ENCODE measurements around the gene CITED4. TPM values are rescaled to one million over a fixed set of nuclear protein-coding genes. Genes with fewer than 3 reads are reported as not detected.

CITED4 gene
- total RNA-seq, 1 donor from 2014 or later, result 26.0 TPM

DNA sequence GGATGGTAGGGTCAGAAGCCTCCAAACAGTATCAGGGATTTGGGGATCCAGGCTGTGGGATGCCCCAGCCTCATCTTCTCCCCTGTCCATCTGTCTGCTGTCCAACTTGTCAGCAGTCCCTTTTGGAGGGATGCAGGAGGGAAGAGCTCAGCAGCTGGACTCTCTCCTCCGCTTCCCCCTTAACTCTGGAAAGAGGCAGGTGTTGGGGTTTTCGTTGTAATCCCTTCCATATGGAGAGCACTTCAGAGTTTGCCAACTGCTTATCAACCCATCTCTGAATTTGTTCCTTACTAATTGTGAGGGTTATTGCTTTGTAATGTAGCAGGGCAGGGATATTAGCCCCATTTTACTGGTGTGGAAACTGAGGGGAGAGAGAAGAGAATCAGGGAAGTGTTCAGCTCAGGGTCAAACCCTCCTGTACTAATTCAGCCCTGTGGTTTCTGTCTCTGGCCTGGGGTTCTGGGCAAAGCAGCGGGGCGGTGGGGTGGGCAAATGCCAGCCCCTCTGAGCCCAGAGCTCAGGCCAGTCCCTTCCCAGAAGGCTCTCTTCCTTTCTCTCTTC is 3.2 kb downstream of the CITED4 start:
- H3K27me3 Mint-ChIP-seq (ENCODE audit: unreplicated experiment), result no peaks in the 10 kb centered on the region
- no peaks in the 10 kb centered on the region for H3K36me3 Mint-ChIP-seq (ENCODE audit: unreplicated experiment)
- no peak overlapping the region for H3K27ac Mint-ChIP-seq (ENCODE audit: unreplicated experiment)

DNA sequence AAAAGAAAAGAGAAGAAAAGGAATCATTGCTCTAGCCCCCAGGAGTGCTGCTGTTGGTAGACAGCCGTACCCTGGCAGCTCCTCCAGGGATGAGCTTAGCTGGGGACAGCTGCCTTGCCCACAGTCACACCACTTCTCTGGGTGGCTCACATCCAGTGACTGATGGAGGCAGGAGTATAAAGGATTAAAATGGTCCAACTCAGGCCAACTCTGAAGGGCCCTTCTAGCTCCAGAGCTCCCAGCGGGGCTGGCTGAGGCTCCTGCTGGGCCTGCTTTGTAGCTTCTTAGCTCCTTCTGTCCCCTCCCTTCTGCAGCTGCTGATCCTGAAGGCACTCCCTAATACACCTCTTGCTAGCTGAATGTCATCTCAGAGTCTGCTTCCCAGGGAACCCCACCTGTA is 4.4 kb downstream of the CITED4 start:
- no peak for DNase-seq (ENCODE audit: extremely low spot score, unreplicated experiment)
- Mint-ChIP-seq H3K27me3 (ENCODE audit: unreplicated experiment) (no peaks in the 10 kb centered on the region), H3K9me3 (ENCODE audit: unreplicated experiment) (no peaks in the 10 kb centered on the region), H3K4me1 (ENCODE audit: unreplicated experiment) (peaks cover 24% of the 10 kb centered on the region), H3K4me3 (ENCODE audit: unreplicated experiment) (no peak overlapping the region), H3K36me3 (ENCODE audit: unreplicated experiment) (no peaks in the 10 kb centered on the region), H3K27ac (ENCODE audit: unreplicated experiment) (no peak overlapping the region)
- TF ChIP-seq, protein P1, sequence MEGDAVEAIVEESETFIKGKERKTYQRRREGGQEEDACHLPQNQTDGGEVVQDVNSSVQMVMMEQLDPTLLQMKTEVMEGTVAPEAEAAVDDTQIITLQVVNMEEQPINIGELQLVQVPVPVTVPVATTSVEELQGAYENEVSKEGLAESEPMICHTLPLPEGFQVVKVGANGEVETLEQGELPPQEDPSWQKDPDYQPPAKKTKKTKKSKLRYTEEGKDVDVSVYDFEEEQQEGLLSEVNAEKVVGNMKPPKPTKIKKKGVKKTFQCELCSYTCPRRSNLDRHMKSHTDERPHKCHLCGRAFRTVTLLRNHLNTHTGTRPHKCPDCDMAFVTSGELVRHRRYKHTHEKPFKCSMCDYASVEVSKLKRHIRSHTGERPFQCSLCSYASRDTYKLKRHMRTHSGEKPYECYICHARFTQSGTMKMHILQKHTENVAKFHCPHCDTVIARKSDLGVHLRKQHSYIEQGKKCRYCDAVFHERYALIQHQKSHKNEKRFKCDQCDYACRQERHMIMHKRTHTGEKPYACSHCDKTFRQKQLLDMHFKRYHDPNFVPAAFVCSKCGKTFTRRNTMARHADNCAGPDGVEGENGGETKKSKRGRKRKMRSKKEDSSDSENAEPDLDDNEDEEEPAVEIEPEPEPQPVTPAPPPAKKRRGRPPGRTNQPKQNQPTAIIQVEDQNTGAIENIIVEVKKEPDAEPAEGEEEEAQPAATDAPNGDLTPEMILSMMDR (IDR thresholded peaks at IDR 0.05), result no peak

More for the DNA sequence above, 3.2 kb downstream of the CITED4 start:
- Mint-ChIP-seq H3K4me3 (ENCODE audit: unreplicated experiment) (no peak overlapping the region), H3K9me3 (ENCODE audit: unreplicated experiment) (no peaks in the 10 kb centered on the region), H3K4me1 (ENCODE audit: unreplicated experiment) (peaks cover 29% of the 10 kb centered on the region)
- no peak for DNase-seq (ENCODE audit: extremely low spot score, unreplicated experiment)
- TF ChIP-seq, protein P1 (IDR thresholded peaks at IDR 0.05), result no peak

DNA sequence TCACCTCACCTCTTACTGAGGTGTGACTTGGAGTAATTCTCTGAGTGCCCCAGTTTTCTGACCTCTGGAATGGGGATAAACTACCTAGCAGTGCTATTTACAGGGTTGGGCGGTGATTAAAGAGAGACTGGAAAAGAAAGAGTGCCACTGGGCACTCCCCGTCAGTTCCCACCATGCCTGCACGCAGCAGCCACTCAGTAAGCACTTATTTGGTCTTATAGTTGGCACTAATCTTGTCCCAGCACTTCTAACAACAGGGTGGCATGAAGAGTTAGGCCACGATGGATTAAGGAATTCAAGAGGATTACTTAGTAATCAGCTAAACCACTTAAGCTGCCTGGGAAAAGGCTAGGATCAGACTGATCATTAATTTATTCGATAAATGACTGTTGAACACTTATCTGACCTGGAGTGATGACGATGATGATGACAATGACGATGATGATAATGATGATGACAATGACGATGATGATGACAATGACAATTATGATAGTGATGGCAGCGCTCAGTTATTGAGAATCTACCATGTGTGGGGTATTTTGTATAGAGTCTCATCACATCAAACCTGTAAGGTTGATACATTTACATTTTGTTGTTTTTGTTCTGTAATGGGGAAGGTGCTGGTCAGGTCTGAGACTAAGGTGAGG is 5.4 kb downstream of the CITED4 start:
- Mint-ChIP-seq H3K9me3 (ENCODE audit: unreplicated experiment) (no peaks in the 10 kb centered on the region), H3K36me3 (ENCODE audit: unreplicated experiment) (no peaks in the 10 kb centered on the region), H3K27me3 (ENCODE audit: unreplicated experiment) (no peaks in the 10 kb centered on the region), H3K4me1 (ENCODE audit: unreplicated experiment) (peaks cover 20% of the 10 kb centered on the region), H3K27ac (ENCODE audit: unreplicated experiment) (no peak overlapping the region), H3K4me3 (ENCODE audit: unreplicated experiment) (no peak overlapping the region)
- DNase-seq (ENCODE audit: extremely low spot score, unreplicated experiment), result no peak
- TF ChIP-seq, protein P1 (IDR thresholded peaks at IDR 0.05), result no peak

DNA sequence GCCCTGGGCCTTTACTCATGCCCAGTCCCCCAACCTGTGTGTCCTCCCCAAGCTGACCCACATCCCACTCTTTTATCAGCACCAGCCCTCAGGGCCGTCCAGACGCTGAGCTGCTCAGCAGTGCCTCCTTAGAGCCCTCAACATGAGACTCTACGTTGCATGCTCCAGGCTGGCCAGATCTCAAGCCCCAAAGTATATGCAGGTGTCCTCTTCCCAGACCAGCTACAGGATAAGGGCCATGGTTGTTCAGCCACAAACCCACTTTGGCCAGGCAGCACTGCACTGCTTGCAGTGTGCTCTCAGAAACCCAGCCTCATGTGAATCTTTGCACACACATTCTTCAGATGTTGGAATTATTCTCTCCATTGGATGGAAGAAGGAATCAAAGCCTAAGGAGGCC is 6.0 kb downstream of the CITED4 start:
- TF ChIP-seq, protein P1 (IDR thresholded peaks at IDR 0.05), result no peak
- Mint-ChIP-seq H3K9me3 (ENCODE audit: unreplicated experiment) (no peaks in the 10 kb centered on the region), H3K4me3 (ENCODE audit: unreplicated experiment) (no peak overlapping the region), H3K27me3 (ENCODE audit: unreplicated experiment) (no peaks in the 10 kb centered on the region), H3K27ac (ENCODE audit: unreplicated experiment) (peak overlapping the region; percentile 11), H3K36me3 (ENCODE audit: unreplicated experiment) (no peaks in the 10 kb centered on the region), H3K4me1 (ENCODE audit: unreplicated experiment) (peaks cover 19% of the 10 kb centered on the region)
- DNase-seq (ENCODE audit: extremely low spot score, unreplicated experiment), result no peak

DNA sequence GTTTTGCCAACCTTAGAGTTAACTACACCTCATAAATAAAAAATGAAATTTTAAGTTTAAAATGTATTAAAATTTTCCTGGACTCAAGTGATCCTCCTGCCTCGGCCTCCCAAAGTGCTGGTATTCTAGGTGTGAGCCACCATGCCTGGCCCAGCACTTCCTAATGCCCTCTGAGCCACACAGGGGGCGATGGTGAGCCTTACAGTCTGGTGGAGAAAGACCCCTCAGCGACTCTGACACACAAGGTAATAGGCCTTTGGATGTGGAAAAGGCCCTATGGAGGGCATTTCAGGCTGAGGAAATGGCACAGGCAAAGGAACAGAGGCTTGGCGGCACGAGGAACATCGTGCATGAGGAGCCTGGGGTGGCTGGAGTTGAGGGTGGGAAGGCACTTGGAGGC is 6.7 kb downstream of the CITED4 start:
- H3K4me1 Mint-ChIP-seq (ENCODE audit: unreplicated experiment), result peaks cover 13% of the 10 kb centered on the region
- TF ChIP-seq, protein P1 (IDR thresholded peaks at IDR 0.05), result peak; percentile 43
- no peak overlapping the region for H3K4me3 Mint-ChIP-seq (ENCODE audit: unreplicated experiment)
- H3K27ac Mint-ChIP-seq (ENCODE audit: unreplicated experiment), result no peak overlapping the region
- no peaks in the 10 kb centered on the region for H3K27me3 Mint-ChIP-seq (ENCODE audit: unreplicated experiment)
- no peak for DNase-seq (ENCODE audit: extremely low spot score, unreplicated experiment)
- no peaks in the 10 kb centered on the region for H3K36me3 Mint-ChIP-seq (ENCODE audit: unreplicated experiment)
- H3K9me3 Mint-ChIP-seq (ENCODE audit: unreplicated experiment), result no peaks in the 10 kb centered on the region

Data from osteocyte (in vitro differentiated cells).